ENCODE data around the gene HSPA4.
"Not testable (repeated sequence)": the region's sequence is repeated elsewhere in the genome, so short reads cannot be mapped to it uniquely, and the experiment has no call there.

Gene HSPA4

GRCh38 chr5:133128066-133128465 lies 76.3 kb downstream of the HSPA4 start:
- DNase-seq = no peak

GRCh38 chr5:133129289-133129688 lies 77.5 kb downstream of the HSPA4 start:
- DNase-seq = no peak

- peak; percentile 52 for DNase-seq
Observed at GRCh38 chr5:133129950-133130349, 78.1 kb downstream of the HSPA4 start.

- DNase-seq = no peak
Observed at GRCh38 chr5:133130387-133131118, 78.7 kb downstream of the HSPA4 start.

GRCh38 chr5:133132717-133133116 lies 80.9 kb downstream of the HSPA4 start:
- no peak for DNase-seq

GRCh38 chr5:133133241-133133640 lies 81.4 kb downstream of the HSPA4 start:
- not testable (repeated sequence) for DNase-seq

GRCh38 chr5:133136890-133137289 lies 85.1 kb downstream of the HSPA4 start:
- DNase-seq = not testable (repeated sequence)

GRCh38 chr5:133140311-133140710 lies 88.5 kb downstream of the HSPA4 start:
- no peak for DNase-seq

GRCh38 chr5:133141746-133142145 lies 89.9 kb downstream of the HSPA4 start:
- DNase-seq = no peak

- no peak for DNase-seq
Observed at GRCh38 chr5:133142782-133143181, 91.0 kb downstream of the HSPA4 start.

GRCh38 chr5:133144245-133144981 lies 92.6 kb downstream of the HSPA4 start:
- no peak for DNase-seq

- DNase-seq = no peak
Observed at GRCh38 chr5:133145436-133146170, 93.8 kb downstream of the HSPA4 start.

GRCh38 chr5:133147411-133147810 lies 95.6 kb downstream of the HSPA4 start:
- peak; percentile 62 for DNase-seq

- DNase-seq = no peak
Observed at GRCh38 chr5:133147815-133148567, 96.2 kb downstream of the HSPA4 start.

GRCh38 chr5:133149345-133149744 lies 97.5 kb downstream of the HSPA4 start:
- no peak for DNase-seq

GRCh38 chr5:133150909-133151544 lies 99.2 kb downstream of the HSPA4 start:
- no peak for DNase-seq

- no peak for DNase-seq
Observed at GRCh38 chr5:133154274-133155075, 102.7 kb downstream of the HSPA4 start.

- no peak for DNase-seq
Observed at GRCh38 chr5:133155326-133155969, 103.6 kb downstream of the HSPA4 start.
